ENCODE measurements around the gene NPM1.

NPM1 gene

GRCh38 chr5:171433982-171434676 lies 46.5 kb downstream of the NPM1 start:
- Mint-ChIP-seq H3K27me3 (no peaks in the 10 kb centered on the region), H3K9me3 (no peaks in the 10 kb centered on the region), H3K36me3 (ENCODE audit: low read depth) (no peaks in the 10 kb centered on the region), H3K4me1 (ENCODE audit: low read depth) (no peaks in the 10 kb centered on the region), H3K27ac (no peak overlapping the region), H3K4me3 (no peak overlapping the region)
- intact Hi-C loops (cut with micrococcal nuclease) = no loop called here

- H3K27ac Mint-ChIP-seq = no peak overlapping the region
- H3K36me3 Mint-ChIP-seq (ENCODE audit: low read depth) = no peaks in the 10 kb centered on the region
- no peaks in the 10 kb centered on the region for H3K9me3 Mint-ChIP-seq
- no peak overlapping the region for H3K4me3 Mint-ChIP-seq
- no peaks in the 10 kb centered on the region for H3K27me3 Mint-ChIP-seq
- intact Hi-C loops (cut with micrococcal nuclease) = no loop called here
- no peaks in the 10 kb centered on the region for H3K4me1 Mint-ChIP-seq (ENCODE audit: low read depth)
These were observed 47.2 kb downstream of the NPM1 start for GRCh38 chr5:171434874-171435273.

DNA sequence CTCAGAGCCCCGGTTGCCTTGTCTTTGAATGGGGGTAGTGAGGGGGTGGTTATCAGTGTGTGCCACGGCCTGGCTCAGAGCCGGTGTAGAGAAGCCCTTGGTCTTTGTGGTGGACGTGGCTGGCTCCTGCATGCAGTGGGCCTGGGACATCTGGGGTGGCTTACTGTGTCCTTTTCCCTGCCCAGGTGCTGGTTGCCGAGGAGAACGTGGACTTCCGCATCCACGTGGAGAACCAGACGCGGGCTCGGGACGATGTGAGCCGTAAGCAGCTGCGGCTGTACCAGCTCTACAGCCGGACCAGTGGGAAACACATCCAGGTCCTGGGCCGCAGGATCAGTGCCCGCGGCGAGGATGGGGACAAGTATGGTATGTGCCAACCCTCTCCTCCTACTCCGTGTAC lies 48.3 kb downstream of the NPM1 start:
- Mint-ChIP-seq H3K27me3 (no peaks in the 10 kb centered on the region), H3K4me3 (no peak overlapping the region), H3K27ac (no peak overlapping the region), H3K4me1 (ENCODE audit: low read depth) (no peaks in the 10 kb centered on the region), H3K36me3 (ENCODE audit: low read depth) (no peaks in the 10 kb centered on the region), H3K9me3 (no peaks in the 10 kb centered on the region)
- intact Hi-C loops (cut with micrococcal nuclease) = no loop called here

DNA sequence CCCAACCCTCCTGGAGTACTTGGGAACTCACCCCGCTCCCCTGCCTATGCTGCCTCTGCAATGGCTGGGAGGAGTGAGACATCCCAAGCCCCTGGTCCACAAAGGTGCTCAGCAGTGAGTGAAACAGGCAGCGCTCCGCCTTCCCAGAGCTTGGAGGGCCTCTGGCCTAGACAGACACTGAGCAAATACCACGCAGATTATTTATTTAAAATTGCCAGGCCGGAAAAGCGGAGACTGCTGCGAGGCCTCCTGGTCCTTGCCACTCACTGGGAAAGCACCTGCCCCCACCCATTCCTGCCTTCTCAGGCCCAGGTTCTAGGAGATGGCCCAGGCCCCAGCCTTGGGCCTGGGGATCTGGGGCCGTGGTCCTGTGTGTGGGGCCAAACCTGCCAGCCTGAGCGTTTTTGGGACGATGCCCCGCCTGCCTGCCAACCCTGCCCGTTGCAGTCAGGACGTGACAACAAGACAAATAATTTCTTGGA lies 49.2 kb downstream of the NPM1 start:
- Mint-ChIP-seq H3K27ac (no peak overlapping the region), H3K9me3 (no peaks in the 10 kb centered on the region), H3K27me3 (peaks cover 3% of the 10 kb centered on the region), H3K4me1 (ENCODE audit: low read depth) (no peaks in the 10 kb centered on the region), H3K4me3 (no peak overlapping the region), H3K36me3 (ENCODE audit: low read depth) (no peaks in the 10 kb centered on the region)
- intact Hi-C loops (cut with micrococcal nuclease) = no loop called here

GRCh38 chr5:171437286-171437821 lies 49.7 kb downstream of the NPM1 start:
- Mint-ChIP-seq H3K27ac (no peak overlapping the region), H3K4me1 (ENCODE audit: low read depth) (peaks cover under 1% of the 10 kb centered on the region), H3K27me3 (peaks cover 5% of the 10 kb centered on the region), H3K36me3 (ENCODE audit: low read depth) (no peaks in the 10 kb centered on the region), H3K4me3 (no peak overlapping the region), H3K9me3 (no peaks in the 10 kb centered on the region)
- intact Hi-C loops (cut with micrococcal nuclease) = no loop called here

GRCh38 chr5:171438738-171439137 lies 51.1 kb downstream of the NPM1 start:
- Mint-ChIP-seq H3K27ac (no peak overlapping the region), H3K4me3 (no peak overlapping the region), H3K27me3 (peaks cover 8% of the 10 kb centered on the region), H3K36me3 (ENCODE audit: low read depth) (no peaks in the 10 kb centered on the region), H3K9me3 (no peaks in the 10 kb centered on the region), H3K4me1 (ENCODE audit: low read depth) (peaks cover 5% of the 10 kb centered on the region)
- intact Hi-C loops (cut with micrococcal nuclease) = no loop called here

GRCh38 chr5:171441246-171441791 lies 53.7 kb downstream of the NPM1 start:
- Mint-ChIP-seq H3K36me3 (ENCODE audit: low read depth) (no peaks in the 10 kb centered on the region), H3K4me1 (ENCODE audit: low read depth) (peaks cover 5% of the 10 kb centered on the region), H3K9me3 (no peaks in the 10 kb centered on the region), H3K27ac (no peak overlapping the region), H3K27me3 (peaks cover 10% of the 10 kb centered on the region), H3K4me3 (no peak overlapping the region)
- intact Hi-C loops (cut with micrococcal nuclease) = no loop called here

GRCh38 chr5:171442287-171443042 lies 54.8 kb downstream of the NPM1 start:
- peaks cover 5% of the 10 kb centered on the region for H3K4me1 Mint-ChIP-seq (ENCODE audit: low read depth)
- no peaks in the 10 kb centered on the region for H3K36me3 Mint-ChIP-seq (ENCODE audit: low read depth)
- H3K9me3 Mint-ChIP-seq = no peaks in the 10 kb centered on the region
- no peak overlapping the region for H3K4me3 Mint-ChIP-seq
- intact Hi-C loops (cut with micrococcal nuclease) = no loop called here
- H3K27ac Mint-ChIP-seq = no peak overlapping the region
- peaks cover 12% of the 10 kb centered on the region for H3K27me3 Mint-ChIP-seq

DNA sequence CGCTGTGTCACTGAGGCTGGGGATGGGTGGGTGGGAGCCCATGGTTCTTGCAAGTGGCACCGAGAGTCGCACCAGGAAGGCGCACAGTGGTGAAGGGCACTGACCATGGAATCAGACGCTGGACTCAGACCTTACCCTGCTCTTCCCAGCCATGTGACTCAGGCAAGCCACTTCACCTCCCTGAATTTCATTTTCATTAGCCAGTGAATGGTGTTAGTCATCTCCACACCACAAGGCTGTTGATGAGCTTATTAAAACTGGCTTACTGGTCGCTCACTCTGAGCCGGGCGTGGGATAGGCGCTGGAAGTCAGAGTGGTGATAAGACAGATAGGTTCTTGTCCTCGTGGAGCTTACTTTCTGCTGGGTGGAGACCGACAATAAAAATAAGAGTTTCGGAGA lies 56.9 kb downstream of the NPM1 start:
- Mint-ChIP-seq H3K27ac (no peak overlapping the region), H3K4me3 (no peak overlapping the region), H3K4me1 (ENCODE audit: low read depth) (peaks cover 5% of the 10 kb centered on the region), H3K9me3 (no peaks in the 10 kb centered on the region), H3K36me3 (ENCODE audit: low read depth) (no peaks in the 10 kb centered on the region), H3K27me3 (peaks cover 26% of the 10 kb centered on the region)
- intact Hi-C loops (cut with micrococcal nuclease) = no loop called here

GRCh38 chr5:171445644-171446516 lies 58.2 kb downstream of the NPM1 start:
- intact Hi-C loops (cut with micrococcal nuclease) = no loop called here
- Mint-ChIP-seq H3K4me3 (no peak overlapping the region), H3K27ac (no peak overlapping the region)

DNA sequence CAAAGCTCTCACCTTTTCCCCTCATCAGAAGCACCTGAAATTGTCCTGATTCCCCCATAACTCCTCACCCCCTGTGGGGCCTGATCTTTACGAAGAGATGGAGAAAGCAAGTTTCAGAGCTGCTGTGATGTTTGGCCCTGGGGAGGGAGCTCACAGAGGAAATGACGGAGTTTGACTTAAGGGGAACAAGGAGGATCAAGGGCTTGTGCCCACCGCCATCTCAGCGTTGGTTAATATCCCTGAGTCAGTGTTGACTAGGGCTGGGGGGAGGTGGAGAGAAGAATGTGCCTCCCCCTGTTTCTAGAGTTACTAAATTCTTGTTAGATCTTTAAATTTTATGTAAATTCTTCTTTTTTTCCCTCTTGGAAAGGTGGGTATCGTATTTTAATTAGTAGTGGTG lies 59.6 kb downstream of the NPM1 start:
- H3K9me3 Mint-ChIP-seq = no peaks in the 10 kb centered on the region
- intact Hi-C loops (cut with micrococcal nuclease) = no loop called here
- no peak overlapping the region for H3K4me3 Mint-ChIP-seq
- no peaks in the 10 kb centered on the region for H3K36me3 Mint-ChIP-seq (ENCODE audit: low read depth)
- no peak overlapping the region for H3K27ac Mint-ChIP-seq
- peaks cover 11% of the 10 kb centered on the region for H3K4me1 Mint-ChIP-seq (ENCODE audit: low read depth)
- peaks cover 40% of the 10 kb centered on the region for H3K27me3 Mint-ChIP-seq

More at GRCh38 chr5:171445644-171446516, 58.2 kb downstream of the NPM1 start:
- peaks cover 5% of the 10 kb centered on the region for H3K4me1 Mint-ChIP-seq (ENCODE audit: low read depth)
- H3K27me3 Mint-ChIP-seq = peaks cover 33% of the 10 kb centered on the region
- H3K36me3 Mint-ChIP-seq (ENCODE audit: low read depth) = no peaks in the 10 kb centered on the region
- H3K9me3 Mint-ChIP-seq = no peaks in the 10 kb centered on the region

GRCh38 chr5:171449426-171449825 lies 61.8 kb downstream of the NPM1 start:
- Mint-ChIP-seq H3K27me3 (peaks cover 50% of the 10 kb centered on the region), H3K4me3 (no peak overlapping the region)
- intact Hi-C loops (cut with micrococcal nuclease) = no loop called here

GRCh38 chr5:171450423-171451331 lies 63.0 kb downstream of the NPM1 start:
- intact Hi-C loops (cut with micrococcal nuclease) = no loop called here
- H3K27me3 Mint-ChIP-seq = peaks cover 52% of the 10 kb centered on the region
- peaks cover 6% of the 10 kb centered on the region for H3K4me1 Mint-ChIP-seq (ENCODE audit: low read depth)
- no peaks in the 10 kb centered on the region for H3K36me3 Mint-ChIP-seq (ENCODE audit: low read depth)
- no peak overlapping the region for H3K27ac Mint-ChIP-seq
- peak overlapping the region; percentile 61 for H3K4me3 Mint-ChIP-seq
- no peaks in the 10 kb centered on the region for H3K9me3 Mint-ChIP-seq

More at GRCh38 chr5:171449426-171449825, 61.8 kb downstream of the NPM1 start:
- peaks cover 6% of the 10 kb centered on the region for H3K4me1 Mint-ChIP-seq (ENCODE audit: low read depth)
- H3K27ac Mint-ChIP-seq = no peak overlapping the region
- no peaks in the 10 kb centered on the region for H3K9me3 Mint-ChIP-seq
- H3K36me3 Mint-ChIP-seq (ENCODE audit: low read depth) = no peaks in the 10 kb centered on the region
